ENCODE results near the gene NF2. TPM values are rescaled to one million over a fixed set of nuclear protein-coding genes. Genes with fewer than 3 reads are reported as not detected.

NF2 gene
- total and polyA plus RNA-seq, 2 of the 8 experiments (the other 6 are each of a cell fraction or from before 2014, with no cell fraction given): 17.6 to 53.6 TPM

GRCh38 chr22:29727131-29727523 lies 123.7 kb downstream of the NF2 start (continued):
- TF ChIP-seq POU5F1 (IDR thresholded peaks at IDR 0.05; ENCODE audit: low read depth, low read length) (no peak), SIRT6 (IDR thresholded peaks at IDR 0.05; ENCODE audit: low read length) (no peak), BACH1 (IDR thresholded peaks at IDR 0.05; ENCODE audit: low read length) (no peak), CHD1 (IDR thresholded peaks at IDR 0.05; ENCODE audit: low read depth, low read length) (no peak), KDM4A (IDR thresholded peaks at IDR 0.05; ENCODE audit: low read depth, low read length, severe bottlenecking) (no peak), EGR1 (IDR thresholded peaks at IDR 0.05; ENCODE audit: borderline replicate concordance, low read depth, low read length) (no peak), SIX5 (IDR thresholded peaks at IDR 0.05; ENCODE audit: low read depth, low read length) (no peak)
